Right lobe of liver (tissue), 4 donors: Measurements from ENCODE around the gene KCTD19.

ENCODE experiments used
- POLR2A ChIP-seq: fragments of 450-650 bp; IDR thresholded peaks from one replicate; pipeline ENCODE4 v1.6.1; 2017; ENCODE audit warnings: antibody characterized with exemption, mild to moderate bottlenecking
- TF ChIP-seq, protein P1 (sequence below), 4 donors: fragments of 200-600 bp in 3 of 4; fragments of 450-650 bp in 1 of 4; IDR thresholded peaks; one replicate each; pipeline versions ENCODE4 v1.5.1 to v1.8.0; 2016 to 2022; ENCODE audit warnings: antibody characterized with exemption in 4 of 4, mild to moderate bottlenecking in 2 of 4
- donor health status: DM: no; HTN: no; CAD: no.
- donor health status: DM: no; HTN: no; CAD: no.
- donor health status: DM: no; HTN: yes; CAD: no.

GRCh38 chr16:67277999-67278772, 48.4 kb downstream of the KCTD19 start:
- TF ChIP-seq, protein P1, sequence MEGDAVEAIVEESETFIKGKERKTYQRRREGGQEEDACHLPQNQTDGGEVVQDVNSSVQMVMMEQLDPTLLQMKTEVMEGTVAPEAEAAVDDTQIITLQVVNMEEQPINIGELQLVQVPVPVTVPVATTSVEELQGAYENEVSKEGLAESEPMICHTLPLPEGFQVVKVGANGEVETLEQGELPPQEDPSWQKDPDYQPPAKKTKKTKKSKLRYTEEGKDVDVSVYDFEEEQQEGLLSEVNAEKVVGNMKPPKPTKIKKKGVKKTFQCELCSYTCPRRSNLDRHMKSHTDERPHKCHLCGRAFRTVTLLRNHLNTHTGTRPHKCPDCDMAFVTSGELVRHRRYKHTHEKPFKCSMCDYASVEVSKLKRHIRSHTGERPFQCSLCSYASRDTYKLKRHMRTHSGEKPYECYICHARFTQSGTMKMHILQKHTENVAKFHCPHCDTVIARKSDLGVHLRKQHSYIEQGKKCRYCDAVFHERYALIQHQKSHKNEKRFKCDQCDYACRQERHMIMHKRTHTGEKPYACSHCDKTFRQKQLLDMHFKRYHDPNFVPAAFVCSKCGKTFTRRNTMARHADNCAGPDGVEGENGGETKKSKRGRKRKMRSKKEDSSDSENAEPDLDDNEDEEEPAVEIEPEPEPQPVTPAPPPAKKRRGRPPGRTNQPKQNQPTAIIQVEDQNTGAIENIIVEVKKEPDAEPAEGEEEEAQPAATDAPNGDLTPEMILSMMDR (IDR thresholded peaks at IDR 0.05), result no peak
- TF ChIP-seq POLR2A, result no peak
